CD4-positive, alpha-beta memory T cell (primary cell): ENCODE results near the gene CPLANE2. TPM values are rescaled to one million over a fixed set of nuclear protein-coding genes. Genes with fewer than 3 reads are reported as not detected.

Experiments used
- CTCF ChIA-PET: fragments of 350-600 bp; sonication (Branson Sonifier 250); formaldehyde crosslinking; loops from one replicate; lab custom pipeline; 2021; ENCODE audit warnings: inconsistent platforms; ENCODE audit not compliant: partially characterized antibody; lab: Charles Lee
- POLR2A ChIA-PET: fragments of 350-600 bp; sonication (Branson Sonifier 250); formaldehyde crosslinking; loops from one replicate; lab custom pipeline; 2021; ENCODE audit not compliant: partially characterized antibody; lab: Charles Lee
- DNase-seq, 5 donors: peaks; one replicate each; pipeline versions ENCODE4 v3.0.0 to v3.0.0-alpha.2; 2020 to 2022; ENCODE audit warnings: mixed read lengths in 1 of 5
- H3K27ac ChIP-seq: one replicate; pipeline ENCODE4 v1.7.0; 2013; ENCODE audit warnings: low read depth, low read length
- H3K27me3 ChIP-seq: 2 replicates; pipeline ENCODE4 v1.7.0; 2013; ENCODE audit warnings: mild to moderate bottlenecking, low read length, moderate library complexity; ENCODE audit not compliant: insufficient read depth
- H3K36me3 ChIP-seq: 2 replicates; pipeline ENCODE4 v1.7.0; 2013; ENCODE audit warnings: mild to moderate bottlenecking, low read length, moderate library complexity; ENCODE audit not compliant: insufficient read depth
- H3K4me1 ChIP-seq: 2 replicates; pipeline ENCODE4 v1.7.0; 2013; ENCODE audit warnings: mild to moderate bottlenecking, low read length, moderate library complexity; ENCODE audit not compliant: insufficient read depth
- H3K4me3 ChIP-seq, 2 donors: one replicate each; pipeline ENCODE4 v1.7.0; 2013; ENCODE audit warnings: low read length in 2 of 2, mild to moderate bottlenecking in 1 of 2
- H3K9me3 ChIP-seq, 2 donors: one replicate each; pipeline ENCODE4 v1.7.0; 2013; ENCODE audit warnings: low read length in 2 of 2, control low read depth in 1 of 2; ENCODE audit not compliant: control insufficient read depth in 1 of 2
- H3K27ac Mint-ChIP-seq, 7 donors: one replicate each; pipeline ENCODE4 v1.8.0; 2020 to 2021; ENCODE audit warnings: mixed read lengths in 7 of 7, mild to moderate bottlenecking in 6 of 7, inconsistent platforms in 3 of 7, moderate library complexity in 3 of 7
- H3K27me3 Mint-ChIP-seq, 2 donors: one replicate each; pipeline ENCODE4 v1.8.0; 2020 to 2021; ENCODE audit warnings: mixed read lengths in 2 of 2
- H3K36me3 Mint-ChIP-seq, 2 donors: one replicate each; pipeline ENCODE4 v1.8.0; 2020 to 2021; ENCODE audit warnings: mixed read lengths in 2 of 2, inconsistent platforms in 1 of 2, mild to moderate bottlenecking in 1 of 2
- H3K4me1 Mint-ChIP-seq, 4 donors: one replicate each; pipeline ENCODE4 v1.8.0; 2020 to 2021; ENCODE audit warnings: mixed read lengths in 4 of 4, mild to moderate bottlenecking in 1 of 4
- H3K4me3 Mint-ChIP-seq, 8 donors: one replicate each; pipeline ENCODE4 v1.8.0; 2020 to 2021; ENCODE audit warnings: mixed read lengths in 8 of 8, mild to moderate bottlenecking in 7 of 8, moderate library complexity in 6 of 8, inconsistent platforms in 3 of 8
- H3K9me3 Mint-ChIP-seq, 8 donors: one replicate each; pipeline ENCODE4 v1.8.0; 2020 to 2021; ENCODE audit warnings: mixed read lengths in 8 of 8, mild to moderate bottlenecking in 5 of 8, inconsistent platforms in 3 of 8, moderate library complexity in 1 of 8
- intact Hi-C: fragments of 100-400 bp; cut with micrococcal nuclease; formaldehyde crosslinking; loops from one replicate; pipeline ENCODE4 v1.15.1; 2023
- polyA plus RNA-seq, 2 donors: library from polyadenylated mRNA; unstranded; fragments of 300-500 nt; fragmentation: Illumina TruSeq; gene quantifications; one replicate each; pipeline ENCODE4 v1.2.3, GENCODE V29; 2021
- total RNA-seq, 2 experiments: library from RNA; stranded (reverse); gene quantifications; one replicate each; pipeline ENCODE4 v1.2.3, GENCODE V29; 2021

The CPLANE2 gene
- total and polyA plus RNA-seq, 4 experiments from 2014 or later = 2.4 to 13.6 (median 7.5) TPM

DNA sequence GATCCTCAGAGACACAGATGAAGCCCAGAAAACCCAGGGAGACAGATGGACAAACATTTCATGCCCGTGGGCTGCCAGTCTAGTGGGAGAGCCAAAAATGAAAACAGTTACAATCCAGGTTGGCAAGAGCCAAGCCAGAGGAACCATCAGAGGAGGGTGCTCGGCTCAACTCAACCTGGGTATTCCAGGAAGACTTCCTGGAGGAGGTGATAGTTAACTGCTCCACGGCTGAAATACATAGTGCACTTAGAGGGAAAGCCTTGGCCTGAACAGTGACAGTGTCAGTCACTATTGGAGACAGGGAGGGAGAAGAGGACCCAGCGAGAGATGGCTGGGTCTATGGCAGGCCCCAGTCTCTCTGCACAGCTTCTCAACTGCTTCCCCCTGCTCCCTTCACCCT is 26.4 kb downstream of the CPLANE2 start:
- no peak for DNase-seq
- Mint-ChIP-seq H3K27ac (peak overlapping the region in 2 of 7 donors; percentile 22 to 31), H3K36me3 (peaks cover 0 to 3% of the 10 kb centered on the region in 2 donors), H3K4me3 (no peak overlapping the region), H3K9me3 (no peaks in the 10 kb centered on the region), H3K27me3 (no peaks in the 10 kb centered on the region), H3K4me1 (peaks cover 1 to 16% (median 10%) of the 10 kb centered on the region in 4 donors)
- intact Hi-C loops = no loop called here
- H3K27me3 ChIP-seq = no peaks in the 10 kb centered on the region
- H3K9me3 ChIP-seq = no peaks in the 10 kb centered on the region
- no peak overlapping the region for H3K4me3 ChIP-seq
- peaks cover 16% of the 10 kb centered on the region for H3K4me1 ChIP-seq
- H3K36me3 ChIP-seq = no peaks in the 10 kb centered on the region
- ChIA-PET CTCF (no interaction called here), POLR2A (no interaction called here)
- H3K27ac ChIP-seq = no peak overlapping the region

DNA sequence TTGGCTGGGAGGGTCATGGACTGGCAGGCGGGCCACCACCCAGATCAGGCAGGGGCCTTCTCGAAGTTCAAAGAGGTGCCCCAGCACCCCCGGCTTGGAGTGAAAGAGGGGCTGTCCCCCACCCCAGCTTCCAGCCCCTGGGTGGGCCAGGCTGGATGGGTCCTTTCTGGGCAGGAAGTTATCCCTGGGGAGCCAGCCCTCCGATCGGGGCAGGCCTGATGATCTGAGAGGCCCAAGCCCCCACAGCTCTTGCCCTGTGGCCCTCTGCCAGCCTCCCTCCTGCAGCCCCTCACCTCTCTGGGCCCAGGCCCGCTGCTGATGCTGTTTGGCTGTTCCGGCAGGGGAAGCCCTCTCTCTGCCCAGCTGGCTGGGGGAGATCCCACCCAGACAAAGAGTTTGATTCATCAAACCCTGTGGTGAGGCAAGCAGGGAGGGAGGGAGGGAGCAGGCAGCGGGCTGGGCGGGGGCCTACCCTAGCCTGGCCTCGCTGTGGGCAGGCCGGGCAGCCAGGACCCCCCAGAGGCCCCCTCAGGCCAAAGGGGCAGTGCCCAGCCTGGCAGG is 27.1 kb downstream of the CPLANE2 start:
- Histone ChIP-seq H3K27ac (no peak overlapping the region), H3K9me3 (no peaks in the 10 kb centered on the region), H3K4me3 (no peak overlapping the region), H3K27me3 (no peaks in the 10 kb centered on the region), H3K36me3 (no peaks in the 10 kb centered on the region), H3K4me1 (peaks cover 20% of the 10 kb centered on the region)
- Mint-ChIP-seq H3K4me3 (no peak overlapping the region), H3K27ac (peak overlapping the region in 1 of 7 donors; percentile 76), H3K4me1 (peaks cover 1 to 21% (median 10%) of the 10 kb centered on the region in 4 donors), H3K36me3 (peaks cover 0 to 3% of the 10 kb centered on the region in 2 donors), H3K9me3 (no peaks in the 10 kb centered on the region), H3K27me3 (no peaks in the 10 kb centered on the region)
- intact Hi-C loops = loop anchor here (5.0 kb wide), 2 partner anchors 142 to 363 kb away; partner anchors contain the start of genes FBXO42 and SPEN
- no peak for DNase-seq
- CTCF ChIA-PET = interaction anchor here (1.4 kb wide), 1 partner anchor 139 kb away, joined by 3 read pairs; no protein-coding TSS in a partner anchor
- POLR2A ChIA-PET = interaction anchor here (1.8 kb wide), 1 partner anchor 22 kb away, joined by 4 read pairs; no protein-coding TSS in a partner anchor

DNA sequence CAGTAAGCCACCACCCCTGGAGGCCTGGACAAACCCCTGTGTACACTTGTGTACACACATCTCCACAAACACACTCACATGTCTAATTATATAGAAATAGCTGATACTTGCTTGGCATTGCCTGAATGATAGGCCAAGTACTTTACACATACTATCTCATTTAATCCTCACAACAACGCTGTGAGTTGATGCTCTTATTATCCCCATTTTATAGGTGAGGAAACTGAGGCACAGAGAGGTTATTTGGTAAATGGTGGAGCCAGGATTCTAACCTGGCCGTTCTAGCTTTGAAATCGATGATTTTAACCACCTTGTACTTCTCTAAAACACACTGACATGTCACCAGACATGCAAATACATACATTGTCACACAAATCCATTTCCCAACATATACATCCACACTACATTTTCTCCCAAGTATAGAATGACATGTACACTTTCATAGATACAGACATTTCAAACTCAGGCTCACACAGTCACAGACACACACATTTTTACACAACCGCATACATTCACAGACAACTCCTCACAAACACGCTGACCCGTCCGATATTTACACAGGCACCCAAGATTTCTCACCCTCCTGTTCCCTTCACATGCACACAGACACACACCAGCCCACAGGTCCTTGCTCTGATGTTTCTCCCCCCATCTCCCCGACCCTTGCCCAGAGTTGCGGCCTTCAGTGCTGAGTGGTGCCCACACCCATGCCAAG is 27.7 kb downstream of the CPLANE2 start:
- H3K9me3 Mint-ChIP-seq = no peaks in the 10 kb centered on the region
- CTCF ChIA-PET = interaction anchor here (1.4 kb wide), 1 partner anchor 139 kb away, joined by 3 read pairs; no protein-coding TSS in a partner anchor
- intact Hi-C loops = loop anchor here (5.0 kb wide), 2 partner anchors 143 to 362 kb away; partner anchors contain the start of genes FBXO42 and SPEN

DNA sequence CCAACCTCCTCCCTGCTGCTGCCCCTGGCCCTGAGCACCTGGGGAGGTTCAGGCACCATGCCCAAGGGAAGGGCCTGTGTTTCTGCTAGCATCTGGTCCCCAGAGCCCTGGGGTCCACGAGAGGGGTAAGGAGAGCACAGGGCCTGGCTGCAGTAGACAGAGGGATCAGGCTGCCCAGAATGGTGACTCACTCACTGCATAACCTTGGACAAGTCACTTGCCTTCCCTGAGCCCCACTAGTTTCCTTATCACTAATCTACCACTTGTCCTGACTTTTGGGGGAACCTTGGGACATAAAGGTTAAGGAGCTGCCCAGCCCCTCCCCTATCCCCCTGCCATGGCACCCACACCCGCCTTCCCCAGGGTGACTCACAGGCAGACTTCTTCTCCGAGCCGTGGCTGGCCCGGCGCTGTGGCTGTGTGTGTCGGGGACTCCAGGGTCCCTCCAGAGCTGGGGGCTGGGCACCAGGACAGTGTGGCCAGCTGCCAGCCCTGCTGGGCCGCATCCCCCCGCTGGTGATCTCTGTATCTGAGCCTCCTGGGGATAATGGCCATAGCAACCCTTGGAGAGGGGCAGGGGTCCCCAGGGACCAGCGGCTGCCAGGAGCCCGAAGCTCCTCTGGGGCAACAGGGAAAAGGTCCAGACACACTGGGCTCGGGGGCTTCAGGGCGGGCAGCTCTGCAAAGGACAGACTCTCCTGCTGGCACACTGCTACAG is 28.6 kb downstream of the CPLANE2 start:
- no peaks in the 10 kb centered on the region for H3K9me3 ChIP-seq
- peak overlapping the region in 2 of 8 donors; percentile 35 to 47 for H3K4me3 Mint-ChIP-seq
- H3K27me3 ChIP-seq = no peaks in the 10 kb centered on the region
- H3K36me3 ChIP-seq = no peaks in the 10 kb centered on the region
- intact Hi-C loops = loop anchor here (5.0 kb wide), 2 partner anchors 144 to 361 kb away; partner anchors contain the start of genes FBXO42 and SPEN
- no peaks in the 10 kb centered on the region for H3K27me3 Mint-ChIP-seq
- H3K4me3 ChIP-seq = no peak overlapping the region
- CTCF ChIA-PET = interaction anchor here (1.4 kb wide), 1 partner anchor 138 kb away, joined by 3 read pairs; no protein-coding TSS in a partner anchor
- H3K27ac Mint-ChIP-seq = peak overlapping the region in 2 of 7 donors; percentile 10 to 41
- H3K4me1 ChIP-seq = peaks cover 20% of the 10 kb centered on the region
- peaks cover 0 to 1% (median 0%) of the 10 kb centered on the region in 8 donors for H3K9me3 Mint-ChIP-seq
- POLR2A ChIA-PET = interaction anchor here (1.8 to 3.8 kb wide), 2 partner anchors 9 to 24 kb away, joined by 4 to 42 read pairs; no protein-coding TSS in a partner anchor
- H3K27ac ChIP-seq = no peak overlapping the region
- DNase-seq = no peak
- peaks cover 7 to 17% of the 10 kb centered on the region in 2 donors for H3K36me3 Mint-ChIP-seq
- peaks cover 1 to 30% (median 15%) of the 10 kb centered on the region in 4 donors for H3K4me1 Mint-ChIP-seq

More for the DNA sequence above, 27.7 kb downstream of the CPLANE2 start:
- POLR2A ChIA-PET = interaction anchor here (1.8 kb wide), 1 partner anchor 23 kb away, joined by 4 read pairs; no protein-coding TSS in a partner anchor
- no peaks in the 10 kb centered on the region for H3K27me3 ChIP-seq
- peak overlapping the region in 3 of 7 donors; percentile 36 to 76 (median 43) for H3K27ac Mint-ChIP-seq
- H3K4me1 ChIP-seq = peaks cover 20% of the 10 kb centered on the region
- H3K4me1 Mint-ChIP-seq = peaks cover 1 to 23% (median 13%) of the 10 kb centered on the region in 4 donors
- peaks cover 0 to 9% of the 10 kb centered on the region in 2 donors for H3K36me3 Mint-ChIP-seq
- H3K36me3 ChIP-seq = no peaks in the 10 kb centered on the region
- H3K27ac ChIP-seq = no peak overlapping the region
- peak overlapping the region in 4 of 8 donors; percentile 32 to 47 (median 38) for H3K4me3 Mint-ChIP-seq
- no peaks in the 10 kb centered on the region for H3K9me3 ChIP-seq
- H3K27me3 Mint-ChIP-seq = no peaks in the 10 kb centered on the region
- DNase-seq = no peak
- H3K4me3 ChIP-seq = no peak overlapping the region

DNA sequence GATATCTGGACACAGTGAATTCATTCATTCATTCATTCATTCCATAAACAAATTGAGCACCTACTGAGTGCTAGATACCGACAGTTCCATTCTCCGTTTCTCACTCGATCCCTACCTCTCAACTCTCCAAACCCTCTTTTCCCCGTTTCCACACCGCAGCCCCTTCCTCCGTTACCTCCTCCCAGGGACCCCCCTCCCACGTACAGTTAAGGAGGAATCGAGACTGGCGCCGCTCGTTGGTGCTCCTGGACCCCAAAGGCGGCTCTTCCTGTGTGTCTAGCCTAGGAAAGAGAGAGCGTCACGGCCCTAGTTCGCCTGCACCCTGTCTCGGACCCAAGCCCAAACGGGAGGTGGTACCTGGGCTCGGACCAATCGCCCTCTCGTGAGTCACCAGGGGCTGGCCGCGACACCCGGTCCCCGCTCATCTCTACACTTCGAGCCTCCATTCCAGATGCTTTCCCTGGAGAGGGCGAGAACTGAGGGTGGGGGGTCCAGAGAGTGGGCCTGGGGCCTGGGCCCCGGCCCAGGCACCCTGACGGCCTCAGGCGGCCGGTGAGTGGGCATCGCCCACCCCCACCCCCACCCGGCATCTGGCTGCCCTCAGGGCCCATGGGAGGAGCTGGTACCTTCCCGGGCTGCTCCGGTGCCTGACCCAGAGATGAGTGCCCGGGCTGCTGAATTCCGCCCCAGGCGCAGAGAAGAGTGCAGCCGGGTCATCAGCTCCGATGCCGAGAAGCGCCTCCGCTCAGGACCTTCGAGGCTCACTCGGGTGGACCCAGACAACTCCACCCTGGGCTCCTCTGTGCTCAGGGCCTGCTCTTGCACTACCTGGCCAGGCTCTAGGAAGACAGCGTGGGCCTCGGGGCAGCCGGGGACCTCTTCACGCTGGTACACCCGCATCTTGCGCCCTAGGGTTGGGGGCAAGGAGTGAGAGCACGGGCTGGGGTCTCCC is 29.4 kb downstream of the CPLANE2 start:
- CTCF ChIA-PET = interaction anchor here (1.7 to 5.2 kb wide), 2 partner anchors 30 to 36 kb away, joined by 4 to 31 read pairs; partner anchors contain the start of gene CPLANE2
- H3K4me1 Mint-ChIP-seq = peaks cover 1 to 36% (median 16%) of the 10 kb centered on the region in 4 donors
- H3K27ac ChIP-seq = peak overlapping the region; percentile 76

More for the DNA sequence above, 29.4 kb downstream of the CPLANE2 start:
- DNase-seq = no peak
- H3K4me3 ChIP-seq = peak overlapping the region; percentile 42 to 52
- H3K9me3 ChIP-seq = no peaks in the 10 kb centered on the region
- H3K36me3 ChIP-seq = no peaks in the 10 kb centered on the region
- Mint-ChIP-seq H3K4me3 (peak overlapping the region; percentile 89 to 97 (median 90)), H3K27me3 (no peaks in the 10 kb centered on the region), H3K36me3 (peaks cover 14 to 25% of the 10 kb centered on the region in 2 donors), H3K27ac (peak overlapping the region; percentile 85 to 98 (median 97)), H3K9me3 (peaks cover 0 to 2% (median 0%) of the 10 kb centered on the region in 8 donors)
- POLR2A ChIA-PET = interaction anchor here (0.6 to 3.8 kb wide), 5 partner anchors 10 to 36 kb away, joined by 3 to 42 read pairs (median 4); partner anchors contain the start of gene CPLANE2
- H3K4me1 ChIP-seq = peaks cover 20% of the 10 kb centered on the region
- intact Hi-C loops = loop anchor here (2.0 to 5.0 kb wide), 3 partner anchors 39 to 360 kb away; partner anchors contain the start of genes FBXO42 and SPEN
- no peaks in the 10 kb centered on the region for H3K27me3 ChIP-seq
